Activated CD8-positive, alpha-beta T cell treated with anti-CD3 and anti-CD28 coated beads for 36 hours (primary cell): ENCODE results near the gene FAM120B. TPM values are rescaled to one million over a fixed set of nuclear protein-coding genes. Genes with fewer than 3 reads are reported as not detected.

Experiments used
- ATAC-seq: fragments of 200-7000 bp; cut with Tn5 transposase; one replicate; pipeline ENCODE4 v1.10.0; 2021; ENCODE audit warnings: mild to moderate bottlenecking, moderate library complexity
- CTCF ChIA-PET: fragments of 350-600 bp; sonication (Branson Sonifier 250); formaldehyde crosslinking; loops from one replicate; lab custom pipeline; 2021; ENCODE audit warnings: antibody characterized with exemption; lab: Charles Lee
- POLR2A ChIA-PET: fragments of 350-600 bp; sonication (Branson Sonifier 250); formaldehyde crosslinking; loops from one replicate; lab custom pipeline; 2021; ENCODE audit warnings: antibody characterized with exemption; lab: Charles Lee
- DNase-seq: peaks from one replicate; pipeline ENCODE4 v3.0.0-alpha.2; 2020
- H3K27ac Mint-ChIP-seq: one replicate; pipeline ENCODE4 v1.8.0; 2021; ENCODE audit warnings: mild to moderate bottlenecking, mixed read lengths
- H3K27me3 Mint-ChIP-seq: one replicate; pipeline ENCODE4 v1.8.0; 2021; ENCODE audit warnings: mixed read lengths
- H3K36me3 Mint-ChIP-seq: one replicate; pipeline ENCODE4 v1.8.0; 2021; ENCODE audit warnings: low read depth, mixed read lengths
- H3K4me1 Mint-ChIP-seq: one replicate; pipeline ENCODE4 v1.8.0; 2021; ENCODE audit warnings: low read depth, mixed read lengths
- H3K4me3 Mint-ChIP-seq: one replicate; pipeline ENCODE4 v1.8.0; 2021; ENCODE audit warnings: mild to moderate bottlenecking, moderate library complexity, mixed read lengths
- H3K9me3 Mint-ChIP-seq: one replicate; pipeline ENCODE4 v1.8.0; 2021; ENCODE audit warnings: mixed read lengths
- intact Hi-C: fragments of 100-400 bp; cut with micrococcal nuclease; formaldehyde crosslinking; loops from one replicate; pipeline ENCODE4 v1.10.0; 2022
- total RNA-seq, 2 experiments: library from RNA; stranded (reverse); gene quantifications; one replicate each; pipeline ENCODE4 v1.2.3, GENCODE V29; 2021
- TF ChIP-seq, protein P1 (sequence below): fragments of 200-600 bp; IDR thresholded peaks from one replicate; pipeline ENCODE4 v1.8.0; 2022; ENCODE audit warnings: antibody characterized with exemption, mild to moderate bottlenecking

The FAM120B gene
- total RNA-seq, 2 experiments from 2014 or later: 19.0 to 19.5 TPM

DNA sequence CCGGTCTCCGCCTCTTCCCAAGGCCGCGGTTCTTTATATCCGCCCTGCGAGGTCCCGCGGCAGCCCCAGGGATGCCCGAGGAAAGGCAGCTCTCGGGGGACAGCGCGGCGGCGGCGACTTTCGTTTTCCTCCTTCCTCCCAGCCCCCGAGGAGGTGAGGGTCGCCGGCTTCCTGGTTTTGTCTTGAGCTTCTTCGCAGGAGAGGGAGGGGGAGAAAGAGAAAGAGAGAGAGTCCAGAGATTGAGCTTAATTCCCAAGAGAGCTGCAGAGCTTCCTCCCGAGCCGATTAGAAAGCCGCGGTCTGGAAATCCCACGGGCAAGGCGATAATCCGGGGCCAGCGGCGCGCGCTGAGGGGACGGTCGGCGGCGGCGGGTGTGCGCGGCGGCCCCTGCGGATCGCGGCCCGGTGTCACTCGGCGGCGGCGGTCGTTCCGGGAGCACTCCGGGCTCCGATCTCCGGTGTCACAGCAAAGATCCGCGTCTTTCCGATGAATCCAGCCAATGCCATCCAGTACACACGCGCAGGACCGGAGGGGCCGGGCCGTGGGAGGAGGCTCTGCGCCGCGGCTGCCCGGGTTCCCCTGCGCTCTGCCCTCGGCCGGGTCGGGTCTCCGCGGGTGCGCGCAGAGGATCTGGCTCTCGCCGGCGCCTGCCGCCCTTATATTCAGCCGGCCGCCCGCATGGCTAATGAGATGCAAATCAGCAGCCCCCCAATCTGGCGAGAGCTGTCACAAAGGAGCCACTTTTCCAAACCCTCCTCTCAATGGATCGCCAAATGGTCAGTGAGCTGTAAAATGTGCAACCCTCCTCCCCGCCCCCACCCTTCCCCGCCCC, 16.0 kb upstream of the FAM120B start, which contains the start of gene DLL1:
Gene DLL1, minus strand, starts transcription at position 783 of the 833 bp plus-strand sequence. CDS start 939 bp downstream, outside the sequence.
- peak; percentile 10 for ATAC-seq
- peak; percentile 55 for DNase-seq
- intact Hi-C loops: loop anchor here (5.0 kb wide), 2 partner anchors 298 to 338 kb away; no protein-coding TSS in a partner anchor
- TF ChIP-seq, protein P1, sequence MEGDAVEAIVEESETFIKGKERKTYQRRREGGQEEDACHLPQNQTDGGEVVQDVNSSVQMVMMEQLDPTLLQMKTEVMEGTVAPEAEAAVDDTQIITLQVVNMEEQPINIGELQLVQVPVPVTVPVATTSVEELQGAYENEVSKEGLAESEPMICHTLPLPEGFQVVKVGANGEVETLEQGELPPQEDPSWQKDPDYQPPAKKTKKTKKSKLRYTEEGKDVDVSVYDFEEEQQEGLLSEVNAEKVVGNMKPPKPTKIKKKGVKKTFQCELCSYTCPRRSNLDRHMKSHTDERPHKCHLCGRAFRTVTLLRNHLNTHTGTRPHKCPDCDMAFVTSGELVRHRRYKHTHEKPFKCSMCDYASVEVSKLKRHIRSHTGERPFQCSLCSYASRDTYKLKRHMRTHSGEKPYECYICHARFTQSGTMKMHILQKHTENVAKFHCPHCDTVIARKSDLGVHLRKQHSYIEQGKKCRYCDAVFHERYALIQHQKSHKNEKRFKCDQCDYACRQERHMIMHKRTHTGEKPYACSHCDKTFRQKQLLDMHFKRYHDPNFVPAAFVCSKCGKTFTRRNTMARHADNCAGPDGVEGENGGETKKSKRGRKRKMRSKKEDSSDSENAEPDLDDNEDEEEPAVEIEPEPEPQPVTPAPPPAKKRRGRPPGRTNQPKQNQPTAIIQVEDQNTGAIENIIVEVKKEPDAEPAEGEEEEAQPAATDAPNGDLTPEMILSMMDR: no peak
- Mint-ChIP-seq H3K4me1 (peaks cover 40% of the 10 kb centered on the region), H3K9me3 (no peaks in the 10 kb centered on the region), H3K4me3 (peak within 1 kb of the TSS; percentile 74), H3K27ac (peak within 1 kb of the TSS; percentile 32), H3K36me3 (peaks cover 2% of the 10 kb centered on the region), H3K27me3 (peaks cover 40% of the 10 kb centered on the region)
- POLR2A ChIA-PET: interaction anchor here (0.8 to 2.0 kb wide), 4 partner anchors 8 to 540 kb away, joined by 3 to 5 read pairs (median 4); no protein-coding TSS in a partner anchor
- CTCF ChIA-PET: interaction anchor here (1.2 to 3.2 kb wide), 2 partner anchors 459 to 501 kb away, joined by 3 to 17 read pairs; no protein-coding TSS in a partner anchor

DNA sequence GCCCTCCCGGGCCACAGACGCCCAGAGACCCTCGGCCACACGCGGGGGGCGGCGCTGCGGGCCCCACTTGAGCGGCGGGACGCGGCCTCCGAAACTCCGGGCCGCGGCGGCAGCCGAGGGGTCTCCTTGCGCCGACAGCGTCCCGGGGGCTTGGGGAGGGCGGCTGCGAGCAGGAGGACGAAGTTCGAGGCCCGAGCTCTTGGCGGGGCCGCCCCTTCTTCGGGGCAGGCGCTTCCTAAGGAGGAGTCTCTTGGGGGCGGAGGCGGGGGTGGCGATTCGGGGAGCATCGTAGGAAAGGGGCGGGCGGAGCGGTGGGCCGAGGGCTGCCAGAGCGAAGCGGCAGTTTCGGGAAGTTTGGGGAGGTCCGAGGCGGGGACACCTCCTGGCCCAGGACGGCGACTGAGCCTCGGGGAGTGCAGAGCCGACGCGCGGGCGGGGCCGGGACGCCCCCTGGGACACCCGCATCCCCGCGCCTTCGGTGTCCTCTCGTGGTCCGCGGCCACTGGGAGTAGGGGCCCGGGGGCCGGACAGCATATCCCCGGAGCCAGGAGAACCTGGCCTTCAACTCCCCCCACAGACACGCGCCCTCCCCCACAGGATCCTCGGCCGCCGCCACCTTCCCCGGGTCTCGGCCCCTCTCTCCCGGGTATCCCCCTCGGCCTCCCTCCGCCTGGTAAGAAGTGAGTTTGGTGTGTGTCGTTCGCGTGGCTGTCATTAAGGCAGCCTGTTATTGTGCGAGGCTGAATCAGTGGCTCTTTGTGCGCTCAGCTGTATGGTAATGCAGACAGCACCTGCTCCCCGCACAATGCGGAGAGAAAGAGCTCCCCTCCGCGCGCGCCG, 15.1 kb upstream of the FAM120B start:
- TF ChIP-seq, protein P1: no peak
- POLR2A ChIA-PET: interaction anchor here (0.8 to 2.4 kb wide), 8 partner anchors 9 to 541 kb away, joined by 3 to 7 read pairs (median 4); no protein-coding TSS in a partner anchor

DNA sequence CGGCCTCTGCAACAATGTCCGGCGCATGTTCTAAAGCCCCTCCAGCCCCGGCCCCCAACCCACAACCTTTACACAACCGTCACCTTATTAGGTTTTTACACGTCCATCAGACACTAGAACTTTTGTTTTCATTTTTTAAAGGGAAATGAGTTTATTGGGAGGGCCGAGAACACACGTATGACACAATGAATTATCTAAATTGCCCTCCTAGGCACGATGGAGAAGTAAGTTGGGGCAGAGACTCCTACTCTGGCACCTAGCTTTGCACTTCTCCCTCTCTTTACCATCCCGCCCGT, 14.5 kb upstream of the FAM120B start:
- Mint-ChIP-seq H3K4me1 (peaks cover 40% of the 10 kb centered on the region), H3K27ac (no peak overlapping the region), H3K4me3 (peak overlapping the region; percentile 73), H3K36me3 (peaks cover 2% of the 10 kb centered on the region), H3K27me3 (peaks cover 41% of the 10 kb centered on the region), H3K9me3 (no peaks in the 10 kb centered on the region)
- CTCF ChIA-PET: interaction anchor here (1.2 to 3.2 kb wide), 4 partner anchors 12 to 461 kb away, joined by 3 to 17 read pairs (median 6); no protein-coding TSS in a partner anchor
- ATAC-seq (no peak), DNase-seq (no peak)
- POLR2A ChIA-PET: interaction anchor here (1.0 to 2.4 kb wide), 5 partner anchors 10 to 144 kb away, joined by 3 to 7 read pairs (median 5); no protein-coding TSS in a partner anchor
- TF ChIP-seq, protein P1: no peak
- intact Hi-C loops: loop anchor here (5.0 kb wide), 2 partner anchors 300 to 340 kb away; no protein-coding TSS in a partner anchor

More for the DNA sequence above, 15.1 kb upstream of the FAM120B start:
- ATAC-seq (peak; percentile 50), DNase-seq (peak; percentile 68)
- Mint-ChIP-seq H3K27ac (no peak overlapping the region), H3K4me3 (peak overlapping the region; percentile 73), H3K4me1 (peaks cover 40% of the 10 kb centered on the region), H3K27me3 (peaks cover 41% of the 10 kb centered on the region), H3K9me3 (no peaks in the 10 kb centered on the region), H3K36me3 (peaks cover 2% of the 10 kb centered on the region)
- intact Hi-C loops: loop anchor here (5.0 kb wide), 2 partner anchors 299 to 339 kb away; no protein-coding TSS in a partner anchor
- CTCF ChIA-PET: interaction anchor here (1.2 to 3.2 kb wide), 4 partner anchors 17 to 502 kb away, joined by 3 to 17 read pairs (median 6); no protein-coding TSS in a partner anchor

DNA sequence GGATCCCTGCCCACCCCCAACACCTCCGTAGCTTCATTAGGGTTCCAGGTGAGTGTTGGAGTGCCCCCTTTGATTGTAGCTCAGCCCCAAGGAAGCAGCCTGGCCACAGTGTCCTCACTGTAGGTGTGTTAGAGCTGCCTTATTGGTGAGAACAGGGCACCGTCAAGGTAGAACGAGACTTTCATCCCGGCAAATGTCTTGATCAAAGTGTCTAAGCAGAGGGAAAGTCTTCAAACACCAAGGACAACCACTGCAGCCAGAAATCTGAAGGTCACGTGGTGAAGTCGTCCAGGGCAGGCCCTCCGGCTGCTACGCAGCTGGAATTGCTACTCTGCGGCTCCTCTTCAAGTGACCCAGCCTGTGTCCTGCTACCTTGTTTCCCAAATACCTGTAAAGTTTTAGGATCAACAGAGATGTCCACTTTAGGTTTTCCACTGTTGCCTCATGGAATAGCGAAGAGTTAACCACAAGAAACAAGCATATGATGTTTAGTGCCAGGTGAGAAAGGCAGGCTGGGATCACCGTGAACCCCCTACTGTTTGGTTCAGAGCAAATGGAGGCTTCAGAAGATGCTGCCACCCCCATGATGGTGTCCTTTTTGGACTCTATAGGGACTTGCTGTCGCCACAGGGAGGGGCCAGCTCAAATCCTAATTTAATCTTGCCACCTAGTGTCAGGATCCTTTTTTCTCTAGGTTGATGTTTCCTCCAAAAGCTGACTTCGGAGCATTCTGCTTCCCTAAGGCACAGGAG, 14.0 kb upstream of the FAM120B start:
- Mint-ChIP-seq H3K4me3 (peak overlapping the region; percentile 73), H3K9me3 (no peaks in the 10 kb centered on the region), H3K27ac (no peak overlapping the region), H3K4me1 (peaks cover 40% of the 10 kb centered on the region), H3K36me3 (peaks cover 2% of the 10 kb centered on the region), H3K27me3 (peaks cover 45% of the 10 kb centered on the region)
- ATAC-seq (no peak), DNase-seq (peak; percentile 37)
- ChIA-PET POLR2A (interaction anchor here (1.0 to 2.4 kb wide), 4 partner anchors 10 to 145 kb away, joined by 3 to 7 read pairs (median 5); no protein-coding TSS in a partner anchor), CTCF (interaction anchor here (0.6 to 3.2 kb wide), 6 partner anchors 12 to 520 kb away, joined by 3 to 17 read pairs (median 3); no protein-coding TSS in a partner anchor)
- intact Hi-C loops: loop anchor here (5.0 kb wide), 2 partner anchors 300 to 340 kb away; no protein-coding TSS in a partner anchor
- TF ChIP-seq, protein P1: peak; percentile 25
